ENCODE measurements around the gene NLRP6.
"Not testable (repeated sequence)": the region's sequence is repeated elsewhere in the genome, so short reads cannot be mapped to it uniquely, and the experiment has no call there.

Gene NLRP6

GRCh38 chr11:326842-327580 is 48.8 kb downstream of the NLRP6 start:
- DNase-seq, result peak; percentile 79

GRCh38 chr11:327581-327923 is 49.3 kb downstream of the NLRP6 start:
- no peak for DNase-seq

- no peak for DNase-seq
Observed at GRCh38 chr11:328012-328411, 49.8 kb downstream of the NLRP6 start.

GRCh38 chr11:328516-329100 is 50.4 kb downstream of the NLRP6 start:
- DNase-seq, result not testable (repeated sequence)

GRCh38 chr11:329886-330253 is 51.7 kb downstream of the NLRP6 start:
- DNase-seq, result no peak

- no peak for DNase-seq
Observed at GRCh38 chr11:330307-330693, 52.1 kb downstream of the NLRP6 start.

- DNase-seq, result peak; percentile 55
Observed at GRCh38 chr11:330694-331357, 52.6 kb downstream of the NLRP6 start.

- DNase-seq, result no peak
Observed at GRCh38 chr11:331358-332060, 53.3 kb downstream of the NLRP6 start.

GRCh38 chr11:332651-333480 is 54.7 kb downstream of the NLRP6 start:
- DNase-seq, result no peak

GRCh38 chr11:333616-334263 is 55.5 kb downstream of the NLRP6 start:
- not testable (repeated sequence) for DNase-seq

- DNase-seq, result no peak
Observed at GRCh38 chr11:334264-334994, 56.2 kb downstream of the NLRP6 start.

All from activated CD4-positive, alpha-beta T cell treated with anti-CD3 and anti-CD28 coated beads, Interleukin-2, Interleukin-6, amounts not matched to agents 100 ng/mL and 50 ng/mL, durations not matched to agents 16 hours and 8 hours (primary cell).